ENCODE data around the gene LMF1.
"Not testable (repeated sequence)": the region's sequence is repeated elsewhere in the genome, so short reads cannot be mapped to it uniquely, and the experiment has no call there.

The LMF1 gene

DNA sequence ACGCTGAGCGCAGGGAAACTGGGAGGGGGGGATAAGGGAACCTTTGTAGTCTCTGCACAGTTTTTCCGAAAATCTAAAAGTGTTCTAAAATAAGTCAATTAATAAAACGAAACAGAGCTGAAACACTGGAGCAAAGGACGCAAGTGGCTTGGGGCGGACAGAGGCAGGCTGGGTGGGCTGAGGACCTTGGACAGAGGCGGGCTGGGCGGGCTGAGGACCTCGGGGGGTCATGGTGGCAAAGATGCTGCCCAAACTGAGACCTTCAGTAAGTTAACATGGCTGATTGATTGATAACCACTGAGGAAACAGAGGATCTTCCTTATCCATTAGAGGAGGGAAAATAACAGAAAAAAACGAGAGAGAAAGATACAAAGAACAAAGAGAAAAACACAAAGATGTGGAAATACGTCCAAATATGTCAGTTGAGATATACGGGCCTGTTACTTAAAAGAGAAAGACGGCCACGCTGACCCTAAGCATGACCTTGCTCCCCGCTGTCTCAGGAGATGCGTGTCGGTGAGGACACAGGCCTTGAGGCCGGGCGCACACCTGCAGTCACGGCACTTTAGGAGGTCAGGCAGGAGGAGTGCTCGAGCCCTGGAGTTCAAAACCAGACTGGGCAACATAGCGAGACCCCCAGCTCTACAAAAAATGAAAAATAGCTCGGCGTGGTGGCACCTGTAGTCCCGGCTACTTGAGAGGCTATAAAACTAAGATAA is 94.1 kb downstream of the LMF1 start:
- no peak for DNase-seq

DNA sequence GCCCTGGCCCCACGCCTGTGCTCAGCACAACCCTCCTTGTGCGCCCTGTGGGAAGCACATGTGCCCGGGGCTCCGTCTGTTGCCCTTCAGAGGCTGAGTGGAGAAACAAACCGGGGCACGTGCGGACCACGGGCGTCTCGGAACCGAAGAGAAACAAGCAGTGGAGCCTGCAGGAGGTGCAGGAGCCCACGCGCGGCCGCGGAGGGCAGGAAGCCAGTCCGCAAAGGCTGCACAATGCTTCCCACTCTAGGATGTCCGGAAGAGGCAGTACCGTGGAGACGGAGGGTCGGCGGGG is 94.8 kb downstream of the LMF1 start:
- DNase-seq, result no peak

DNA sequence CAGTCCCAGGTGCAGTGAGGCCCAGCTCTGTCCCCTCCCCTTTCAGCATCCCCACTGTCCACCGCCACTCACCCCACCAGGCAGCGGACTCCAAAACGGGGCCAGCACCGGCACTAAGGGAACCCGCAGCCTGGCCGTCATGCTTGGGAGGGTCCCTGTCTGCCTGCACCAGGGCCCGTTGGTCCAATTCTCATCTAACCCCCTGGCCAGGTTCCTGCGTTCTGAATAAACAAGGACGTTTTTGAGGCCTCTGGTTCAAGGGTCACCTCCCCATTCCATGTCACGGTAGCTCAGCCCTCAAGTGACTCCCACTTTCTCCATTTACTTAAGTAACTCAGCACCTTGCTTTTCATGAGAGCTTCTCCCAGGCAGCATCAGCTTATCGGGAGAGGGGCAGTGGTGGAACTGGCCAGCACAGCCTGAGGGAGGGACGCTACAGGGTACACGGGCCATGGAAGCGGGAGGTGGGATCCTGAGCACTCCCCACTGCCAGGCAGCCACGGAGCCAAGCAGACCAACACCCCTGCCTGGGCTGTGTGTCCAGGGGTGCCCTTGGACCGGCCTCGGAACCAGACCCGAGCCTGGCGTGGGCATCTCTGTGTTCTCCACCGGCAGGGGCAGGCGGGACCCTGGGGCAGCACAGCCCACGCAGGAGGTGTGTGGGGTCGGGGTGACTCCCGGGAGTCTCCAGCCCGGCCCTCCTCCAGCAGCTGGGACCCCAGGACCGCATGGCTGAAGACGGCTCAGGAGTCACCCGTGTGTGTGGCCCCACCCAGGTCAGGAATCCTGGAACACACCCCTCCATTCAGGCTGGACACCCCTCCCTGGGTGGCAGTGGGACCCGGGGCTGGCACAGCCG is 95.4 kb downstream of the LMF1 start:
- no peak for DNase-seq

DNA sequence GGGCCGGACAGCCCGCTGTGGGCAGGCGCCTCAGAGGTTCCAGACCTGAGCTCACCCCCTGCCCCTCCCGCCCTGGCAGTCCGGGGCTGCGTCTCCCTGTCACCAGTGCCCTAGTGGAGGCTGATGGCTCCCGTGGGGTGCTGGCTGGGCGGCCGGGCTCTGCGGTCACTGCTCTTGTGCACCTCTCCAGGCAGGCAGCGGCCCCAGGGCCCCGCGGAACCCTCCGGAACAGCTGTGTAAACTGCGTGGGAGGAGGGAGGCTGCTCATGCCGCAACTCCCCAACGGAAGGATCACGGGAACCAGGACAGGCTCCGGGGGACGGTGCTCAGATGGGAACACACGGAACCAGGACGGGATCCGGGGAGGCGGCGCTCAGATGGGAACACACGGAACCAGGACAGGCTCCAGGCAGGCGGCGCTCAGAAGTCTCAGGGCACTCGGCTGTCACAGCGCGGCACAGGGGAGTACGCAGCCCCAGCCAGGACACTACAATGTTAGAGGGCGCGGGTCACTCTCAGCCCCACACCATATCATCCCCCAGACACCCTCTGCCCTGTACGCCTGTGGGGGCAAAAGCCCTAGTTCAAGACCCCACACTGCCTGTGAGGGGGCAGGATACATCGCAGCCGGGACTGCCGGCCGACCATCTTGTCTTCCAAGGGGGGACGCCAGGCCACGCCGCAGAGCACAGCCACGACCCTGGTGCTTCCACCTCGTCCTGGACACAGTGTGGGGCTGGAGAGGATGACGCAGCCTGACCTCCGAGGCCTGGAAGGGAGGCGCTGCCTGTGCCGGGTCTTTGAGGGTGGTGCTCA is 96.2 kb downstream of the LMF1 start:
- DNase-seq, result no peak

DNA sequence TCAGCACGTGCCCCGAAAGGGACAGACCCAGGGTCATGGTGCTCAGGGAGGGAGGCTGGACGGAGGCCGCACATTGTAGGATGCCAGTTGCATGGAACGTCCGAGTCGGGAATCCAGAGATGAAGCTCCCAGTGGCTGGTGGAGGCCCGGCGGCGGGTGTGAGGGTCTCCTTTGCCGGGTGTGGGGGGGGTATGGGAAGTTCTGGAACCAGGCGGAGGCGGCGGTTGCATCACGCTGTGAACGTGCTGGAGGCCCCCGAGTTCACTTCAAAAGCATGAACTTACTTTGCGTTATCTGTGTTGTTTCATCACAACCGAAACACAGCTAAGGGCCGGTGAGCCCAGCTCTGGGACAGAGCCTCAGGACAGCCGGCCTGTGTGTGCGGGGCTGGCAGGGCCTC is 96.9 kb downstream of the LMF1 start:
- no peak for DNase-seq

DNA sequence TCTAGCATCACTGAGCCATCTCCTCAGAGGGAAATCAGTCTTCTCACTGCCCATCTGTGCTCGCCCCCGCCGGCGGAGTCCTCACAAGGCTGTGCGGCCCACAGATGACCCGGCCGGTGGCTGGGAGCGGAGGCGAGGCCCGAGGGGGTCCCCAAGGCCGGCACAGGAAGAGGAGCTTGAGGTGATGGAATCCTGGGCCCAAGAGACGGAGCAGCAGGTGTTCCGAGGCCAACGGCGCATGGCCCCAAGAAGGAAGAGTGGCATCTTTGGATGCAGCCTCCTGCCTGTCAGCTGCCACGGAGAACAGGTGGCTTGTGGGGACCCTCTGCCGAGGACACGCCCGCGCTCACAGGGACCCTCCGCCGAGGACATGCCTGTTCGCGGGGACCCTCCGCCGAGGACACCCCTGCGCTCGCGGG is 97.5 kb downstream of the LMF1 start:
- no peak for DNase-seq

DNA sequence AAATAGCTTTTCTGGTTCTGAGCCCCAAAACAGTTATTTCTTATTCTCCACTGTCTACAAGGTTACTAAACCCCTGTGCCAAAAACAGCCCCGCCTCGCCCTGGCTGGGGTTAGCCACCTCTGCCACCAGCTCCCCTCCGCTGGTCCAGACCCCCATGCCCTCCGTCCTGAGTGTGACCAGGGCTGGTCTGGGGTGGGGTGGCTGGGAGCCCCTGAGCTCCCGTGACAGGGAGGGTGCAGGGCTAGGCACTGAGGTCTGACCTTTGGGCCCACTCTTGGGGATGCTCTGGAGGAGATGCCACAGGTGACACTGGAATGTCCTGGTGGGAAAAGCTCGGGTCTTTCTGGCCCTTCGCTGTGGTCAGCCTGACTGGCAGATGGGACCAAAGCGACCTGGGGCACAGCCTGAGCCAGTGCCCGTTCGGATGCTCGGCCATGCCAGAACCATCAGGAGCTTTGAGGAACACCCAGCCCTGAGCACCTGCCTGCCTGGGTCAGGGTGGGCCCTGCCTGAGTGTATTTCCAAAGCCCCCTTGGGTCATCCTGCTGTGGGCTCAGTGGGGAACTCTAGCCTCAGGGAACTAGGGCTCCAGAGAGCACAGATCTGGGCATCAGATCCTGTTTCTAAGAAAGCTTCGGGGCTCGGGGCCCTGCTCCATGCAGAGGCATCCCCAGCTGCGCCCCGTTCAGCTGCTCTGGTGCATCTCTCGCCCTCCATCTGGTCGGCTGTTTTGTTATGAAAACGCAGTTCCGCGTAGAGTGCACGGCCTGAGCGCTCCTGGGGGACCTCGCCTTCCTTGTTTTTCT is 98.1 kb downstream of the LMF1 start:
- no peak for DNase-seq

DNA sequence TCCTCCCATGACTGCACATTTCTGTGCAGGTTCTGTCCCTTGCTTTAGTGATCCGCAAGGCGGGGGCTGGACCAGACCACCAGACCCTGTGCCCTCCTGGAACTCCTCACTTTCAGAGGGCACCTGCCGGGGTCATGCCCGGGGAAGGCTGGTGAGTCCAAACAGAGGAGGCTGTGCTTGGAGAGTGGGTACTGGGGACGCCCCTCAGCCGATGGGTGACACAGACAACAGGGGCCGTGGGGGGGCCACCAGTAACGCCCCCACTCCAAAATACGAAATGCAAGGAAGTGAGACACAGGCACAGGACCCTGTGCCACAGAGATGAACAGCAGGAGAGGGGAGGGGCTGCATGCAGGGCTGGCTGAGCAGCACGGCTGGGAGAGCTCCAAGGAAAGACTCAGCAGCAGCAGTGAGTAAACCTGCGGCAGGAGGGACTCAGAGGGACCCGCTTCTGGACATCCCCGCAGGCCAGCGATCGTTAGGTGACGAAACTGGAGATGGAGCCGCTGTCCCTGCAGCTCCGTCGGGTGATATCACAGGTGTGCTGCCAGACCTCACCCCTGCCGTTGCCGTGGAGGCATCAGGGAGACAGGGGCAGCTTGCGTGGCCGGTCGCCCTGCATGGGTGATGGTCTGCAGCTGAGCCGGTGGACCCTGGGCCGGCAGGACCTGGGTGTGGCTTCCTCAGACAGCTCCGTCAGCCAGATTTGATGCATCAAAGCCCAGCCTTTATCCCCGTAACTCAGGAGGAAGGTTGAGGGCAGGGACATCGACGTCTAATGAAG is 99.0 kb downstream of the LMF1 start:
- no peak for DNase-seq

DNA sequence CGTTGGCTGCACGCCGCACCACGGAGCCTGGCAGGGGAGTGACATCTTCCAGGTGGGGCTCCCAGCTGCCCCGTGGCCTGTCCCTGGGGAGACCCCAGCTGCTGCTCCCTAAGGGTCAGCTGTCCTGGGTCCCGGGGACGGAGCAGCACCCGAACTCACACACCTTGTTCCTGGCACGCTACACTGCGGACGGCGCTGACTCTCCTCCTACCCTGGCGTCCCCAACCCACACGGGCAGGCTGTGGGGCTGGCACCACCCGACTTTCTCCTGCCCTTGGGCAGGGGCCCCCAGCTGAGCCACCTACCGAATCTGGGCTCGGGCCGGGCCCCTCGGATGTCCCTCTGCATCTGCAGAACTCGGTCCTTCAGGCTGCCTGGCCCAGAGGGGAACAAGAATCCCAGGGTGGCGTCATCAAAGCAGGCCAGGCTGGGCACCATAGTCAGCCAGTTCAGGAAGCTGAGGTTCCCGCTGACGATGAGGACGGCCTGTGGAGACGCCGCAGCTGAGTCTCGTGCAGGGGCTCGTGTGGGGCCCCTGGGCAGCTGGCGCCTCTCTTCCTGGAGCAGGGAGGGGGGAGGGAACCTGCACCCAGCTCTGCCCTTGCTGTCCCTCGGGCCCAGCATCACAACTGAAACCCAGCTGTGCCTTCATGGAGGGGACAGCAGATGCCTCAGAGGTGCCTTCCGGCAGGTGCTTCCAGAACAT is 99.8 kb downstream of the LMF1 start:
- no peak for DNase-seq

DNA sequence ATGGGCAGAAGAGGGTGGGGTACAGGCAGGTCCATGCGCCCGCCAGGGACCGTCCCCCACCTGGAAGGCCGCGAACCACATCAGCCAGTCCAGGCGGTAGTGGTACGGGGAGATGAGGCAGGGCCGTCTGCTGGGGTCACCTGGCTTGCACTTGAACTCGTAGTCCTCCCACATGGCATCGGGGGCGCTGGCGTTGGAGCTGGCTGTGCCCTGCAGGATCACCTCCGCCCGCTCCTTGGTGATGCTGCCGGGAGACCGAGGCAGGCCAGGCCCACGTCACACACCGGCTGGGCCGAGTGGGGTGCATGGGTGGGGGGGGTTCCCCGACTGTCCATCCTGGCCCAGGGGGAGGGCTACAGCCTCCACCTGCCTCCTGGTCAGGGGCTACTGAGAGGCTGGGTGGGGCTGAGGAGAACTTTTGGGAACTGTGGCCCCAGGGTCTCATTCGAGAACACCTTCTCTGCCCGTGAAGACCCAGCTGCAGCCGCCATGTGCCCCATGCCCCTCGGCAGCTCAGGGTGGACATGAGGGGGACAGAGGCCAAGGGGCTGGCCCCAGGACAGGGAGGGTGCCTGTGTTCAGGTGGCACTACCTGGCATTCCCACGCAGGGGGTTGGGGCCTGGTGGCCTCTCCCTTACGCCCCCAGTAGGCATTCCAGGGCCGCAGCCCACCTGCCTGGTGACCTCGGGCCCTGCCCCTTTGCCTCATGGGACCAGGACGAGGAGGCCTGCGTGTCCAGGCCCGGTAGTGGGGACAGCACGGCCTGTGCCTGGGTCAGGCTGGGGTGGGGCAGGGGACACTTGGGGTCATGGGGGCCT is 100.8 kb downstream of the LMF1 start:
- no peak for DNase-seq

DNA sequence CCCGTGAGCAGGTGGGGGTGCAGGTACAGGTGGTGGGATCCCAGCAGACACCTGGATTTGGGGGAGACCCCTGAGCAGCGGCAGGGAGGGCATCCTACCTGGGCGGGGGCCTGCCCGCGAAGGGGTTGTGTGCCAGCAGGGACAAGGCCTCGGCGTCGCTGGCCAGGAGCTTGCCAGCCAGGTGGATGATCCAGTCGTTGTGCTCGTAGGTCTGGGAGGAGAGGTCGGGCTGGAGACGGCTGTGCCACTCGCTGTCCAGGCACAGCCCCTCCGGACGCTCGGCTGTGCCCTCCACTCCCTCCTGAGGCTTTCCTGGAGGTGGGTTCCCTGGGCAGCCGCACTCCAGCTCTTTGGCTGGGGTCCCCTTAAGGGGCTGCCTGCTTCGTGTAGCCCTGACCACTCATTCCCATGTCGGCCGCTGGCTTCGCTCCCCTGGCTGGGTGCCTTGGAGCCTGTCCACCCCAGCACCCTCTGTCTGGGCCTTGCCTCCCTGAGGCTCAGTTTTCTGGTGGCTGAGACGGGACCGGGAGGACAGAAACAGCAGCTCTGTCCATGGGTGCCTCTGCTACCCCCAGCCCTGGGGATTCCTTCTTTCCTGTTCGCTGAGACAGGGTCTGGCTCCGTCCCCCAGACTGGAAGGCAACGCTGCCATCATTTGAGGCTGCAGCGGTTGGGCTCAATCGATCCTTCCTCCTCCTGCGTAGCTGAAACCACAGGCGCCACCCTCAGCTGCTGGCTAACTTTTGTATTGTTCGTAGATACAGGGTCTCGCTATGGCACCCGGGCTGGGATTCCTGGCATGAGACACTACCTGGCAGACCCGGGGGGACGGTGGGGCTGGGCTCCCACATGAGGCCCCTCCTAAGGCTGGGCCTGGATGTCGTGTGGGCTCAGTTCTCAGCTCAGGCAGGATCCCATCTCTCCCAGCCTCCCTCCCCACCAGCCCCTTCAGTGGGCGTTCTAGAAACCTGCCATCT is 101.7 kb downstream of the LMF1 start:
- DNase-seq, result no peak

DNA sequence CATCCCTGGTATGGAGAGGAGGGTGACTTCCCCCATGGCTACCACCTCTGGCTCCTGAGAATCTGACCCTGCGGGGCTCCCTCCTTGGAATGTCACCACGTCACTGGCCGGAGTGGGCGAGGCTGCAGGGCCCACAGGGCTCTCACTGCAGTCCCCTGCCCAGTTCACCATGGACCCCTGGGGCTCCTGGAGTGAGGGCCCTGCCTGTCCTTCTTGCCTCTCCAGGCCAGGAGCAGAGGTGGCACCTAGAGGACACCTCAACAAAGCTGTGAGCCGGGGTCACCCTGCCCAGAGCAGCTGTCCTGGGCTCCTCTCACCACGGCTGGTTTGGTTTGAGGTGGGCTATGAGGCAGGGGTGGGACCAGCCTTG is 102.4 kb downstream of the LMF1 start:
- DNase-seq, result no peak

DNA sequence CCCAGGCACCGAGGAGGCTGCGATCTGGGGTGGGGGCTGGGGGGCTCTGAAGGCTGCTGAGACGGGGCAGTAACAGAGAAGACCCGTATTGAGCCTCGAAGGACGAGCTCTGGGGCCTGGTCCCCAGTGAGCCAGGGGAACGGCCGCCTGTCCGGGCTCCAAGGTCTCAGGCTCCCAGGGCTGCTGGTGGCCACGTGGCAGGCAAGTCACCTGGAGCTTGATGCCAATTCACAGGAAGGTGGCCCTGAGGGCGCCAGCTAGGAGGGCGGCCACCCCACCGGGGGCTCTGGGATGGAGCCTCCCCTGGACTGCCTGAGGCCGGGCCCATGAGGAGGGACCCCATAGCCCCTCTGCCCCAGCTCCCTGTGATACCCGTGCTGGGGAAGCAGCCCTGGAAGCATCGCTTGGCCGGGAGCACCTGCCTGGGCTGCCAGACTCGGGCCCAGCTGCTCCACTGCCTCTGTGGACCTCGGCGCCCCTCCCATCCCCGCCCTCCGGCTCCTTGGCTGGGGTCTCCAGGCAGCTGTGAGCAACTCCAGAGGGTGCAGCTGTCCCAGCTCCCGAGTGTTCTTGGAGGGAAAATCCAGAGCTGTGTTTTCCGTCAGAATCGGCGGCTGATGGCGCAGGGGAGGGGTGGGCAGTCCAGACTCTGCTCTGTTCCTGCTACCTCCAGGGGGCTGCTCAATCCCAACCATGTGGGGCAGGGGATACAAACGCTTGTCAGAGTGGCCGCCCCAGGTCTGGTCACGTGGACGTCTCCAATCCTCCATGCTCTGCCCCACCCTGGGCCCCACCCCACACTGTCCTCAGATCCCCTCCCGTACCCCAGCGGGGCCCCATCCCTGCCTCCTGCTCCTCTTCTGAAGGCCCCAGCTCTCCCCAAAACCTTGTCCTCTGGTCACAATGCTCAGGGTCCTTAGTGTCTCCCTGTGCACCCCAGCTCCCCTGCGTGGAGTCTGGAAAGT is 103.1 kb downstream of the LMF1 start:
- DNase-seq, result no peak

DNA sequence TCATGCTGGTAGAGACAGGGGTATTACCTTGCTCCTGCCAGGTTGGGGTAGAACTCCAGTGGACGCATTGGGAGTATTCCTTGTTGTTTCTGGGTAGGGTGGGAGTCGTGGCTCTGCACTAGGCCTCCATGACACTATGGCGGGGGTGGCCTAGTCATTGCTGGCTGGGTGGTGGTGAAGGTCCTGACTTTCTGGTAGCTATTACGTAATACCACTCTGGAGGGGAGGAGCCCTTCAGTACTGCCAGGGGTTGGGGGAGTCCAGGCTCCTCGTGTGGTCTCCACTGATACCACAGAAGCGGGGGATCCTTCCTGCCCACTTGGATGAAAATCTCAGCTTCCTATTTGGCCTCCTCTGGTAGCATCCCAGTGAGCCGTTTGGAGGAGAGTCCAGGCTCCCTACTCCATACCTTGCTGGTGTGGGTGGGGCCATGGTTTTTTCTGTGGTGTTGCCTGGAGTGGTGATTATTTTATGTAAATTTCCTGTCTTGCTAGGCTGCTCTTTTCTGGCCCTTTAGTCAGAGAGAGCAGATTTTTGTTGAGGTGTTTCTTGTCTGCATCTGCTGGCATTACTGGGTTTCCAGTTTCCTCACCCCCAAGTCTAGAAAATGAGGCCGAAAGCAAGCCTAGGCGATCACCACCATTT is 104.4 kb downstream of the LMF1 start:
- DNase-seq, result no peak

DNA sequence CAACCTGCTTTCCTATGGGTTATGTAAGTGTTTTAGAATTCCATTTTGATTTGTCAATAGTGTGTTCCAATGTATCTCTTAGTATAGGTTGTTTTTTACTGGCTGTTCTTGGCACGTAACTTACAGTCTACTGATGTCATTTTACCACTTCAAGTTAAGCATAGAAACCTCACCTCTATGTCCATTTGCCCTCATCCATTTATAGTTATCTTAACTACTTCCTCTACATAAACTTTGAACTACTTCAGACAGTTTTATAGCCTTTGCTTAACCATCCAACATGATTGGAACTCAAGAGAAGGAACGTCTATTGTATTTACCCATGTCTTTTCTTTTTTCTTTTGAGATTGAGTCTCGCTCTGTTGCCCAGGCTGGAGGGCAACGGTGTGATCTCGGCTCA is 105.8 kb downstream of the LMF1 start:
- no peak for DNase-seq

DNA sequence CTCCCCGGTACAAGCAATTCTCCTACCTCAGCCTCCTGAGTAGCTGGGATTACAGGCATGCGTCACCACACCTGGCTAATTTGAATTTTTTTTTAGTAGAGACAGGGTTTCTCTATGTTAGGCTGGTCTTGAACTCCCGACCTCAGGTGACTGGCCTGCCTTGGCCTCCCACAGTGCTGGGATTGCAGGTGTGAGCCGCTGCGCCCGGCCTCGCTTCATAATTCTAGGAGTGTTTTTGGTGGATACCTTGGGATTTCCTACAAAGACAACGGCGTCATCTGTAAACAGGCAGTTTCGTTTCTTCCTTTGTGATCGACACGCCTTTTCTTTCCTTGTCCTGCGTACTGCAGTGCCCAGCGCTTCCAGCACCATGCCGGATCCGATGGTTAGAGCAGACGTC is 109.3 kb downstream of the LMF1 start:
- DNase-seq, result no peak

DNA sequence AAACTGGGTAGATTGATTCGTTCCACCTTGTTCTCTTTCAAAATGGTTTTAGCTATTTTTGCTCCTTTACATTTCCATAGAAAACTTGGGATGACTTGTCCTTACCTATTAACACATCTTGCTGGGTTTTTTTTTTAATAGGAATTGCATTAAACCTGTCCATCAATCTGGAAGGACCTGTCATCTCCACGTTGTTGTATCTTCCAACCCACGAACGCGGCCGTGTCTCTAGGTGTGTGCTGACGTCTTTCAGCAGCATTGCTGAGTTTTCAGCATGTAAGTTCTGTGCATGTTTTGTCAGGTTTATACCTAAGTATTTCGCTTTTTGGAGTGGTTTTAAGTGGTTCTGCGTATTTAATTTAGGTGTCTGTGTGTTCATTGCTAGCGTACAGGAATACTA is 109.9 kb downstream of the LMF1 start:
- no peak for DNase-seq

DNA sequence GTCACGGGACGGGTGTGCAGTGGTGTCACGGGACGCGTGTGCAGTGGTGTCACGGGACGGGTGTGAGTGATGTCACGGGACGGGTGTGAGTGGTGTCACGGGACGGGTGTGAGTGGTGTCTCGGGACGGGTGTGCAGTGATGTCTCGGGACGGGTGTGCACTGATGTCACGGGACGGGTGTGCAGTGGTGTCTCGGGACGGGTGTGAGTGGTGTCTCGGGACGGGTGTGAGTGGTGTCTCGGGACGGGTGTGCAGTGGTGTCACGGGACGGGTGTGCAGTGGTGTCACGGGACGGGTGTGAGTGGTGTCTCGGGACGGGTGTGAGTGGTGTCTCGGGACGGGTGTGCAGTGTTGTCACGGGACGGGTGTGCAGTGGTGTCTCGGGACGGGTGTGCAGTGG is 111.8 kb downstream of the LMF1 start:
- DNase-seq, result not testable (repeated sequence)

Data from HCEC 1CT (cell line).